GM19035 (cell line): ENCODE data around the gene ITIH3.

ENCODE experiments used
- ATAC-seq: cut with Tn5 transposase; IDR thresholded peaks from one replicate; pipeline ENCODE4 v1.9.1; 2021; ENCODE audit not compliant: unreplicated experiment

Gene ITIH3

DNA sequence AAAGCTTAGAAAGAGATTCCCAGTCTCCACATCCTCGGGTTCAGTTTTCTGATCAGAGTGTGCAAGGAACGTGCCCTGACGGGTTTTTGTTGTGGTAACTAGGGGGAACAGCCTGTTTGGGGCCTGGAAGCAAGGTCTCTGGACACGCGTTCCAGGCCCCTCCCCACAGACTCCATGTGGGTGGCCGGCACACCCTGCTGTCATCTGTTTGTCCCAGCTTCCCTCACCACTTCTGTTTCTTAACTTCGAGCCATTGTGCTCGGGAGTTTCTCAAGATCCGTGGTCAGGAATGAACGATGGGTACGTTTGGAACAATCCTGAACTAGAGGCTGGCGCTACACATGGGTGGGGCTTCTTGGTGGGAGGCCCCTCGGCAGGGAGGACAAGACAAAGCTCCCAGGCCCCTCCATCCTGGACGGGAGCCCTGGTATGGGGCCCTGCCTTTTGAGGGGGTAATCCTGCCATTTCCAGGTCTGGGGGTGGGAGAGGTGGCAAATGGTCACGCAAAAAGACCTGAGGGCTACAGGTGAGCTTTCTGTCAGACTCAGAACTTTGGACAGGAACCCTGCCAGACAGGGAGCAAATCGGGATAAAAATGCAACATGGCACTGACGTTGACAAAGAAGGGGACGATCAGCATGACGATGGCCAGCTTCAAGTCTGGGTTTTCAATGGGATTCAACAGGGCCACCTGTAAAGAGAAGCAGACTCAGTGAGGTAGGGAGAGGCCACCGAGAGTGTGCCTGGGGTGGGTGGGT, 48.7 kb downstream of the ITIH3 start:
- no peak for ATAC-seq

DNA sequence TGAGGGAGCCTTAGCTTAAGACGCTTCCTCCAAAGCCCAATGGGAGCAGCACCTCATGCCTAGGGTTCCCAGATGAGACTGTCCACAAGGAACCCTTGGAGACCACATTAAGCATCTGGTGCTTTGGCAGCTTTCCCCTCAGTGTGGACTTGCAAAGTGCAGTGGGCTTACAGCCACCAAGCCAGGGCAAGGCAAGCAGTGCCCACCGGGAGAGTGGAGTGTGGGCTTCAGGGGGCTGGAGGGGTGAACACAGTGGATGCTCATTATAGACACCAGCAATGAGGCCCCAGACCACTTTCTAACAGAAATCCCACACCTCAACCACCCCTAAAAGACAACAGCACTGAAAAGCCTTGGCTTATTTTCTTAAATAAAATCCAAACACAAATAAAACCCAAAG, 49.3 kb downstream of the ITIH3 start:
- ATAC-seq = no peak

GRCh38 chr3:52844290-52844975, 49.8 kb downstream of the ITIH3 start:
- ATAC-seq = no peak

GRCh38 chr3:52845157-52845556, 50.6 kb downstream of the ITIH3 start:
- no peak for ATAC-seq

GRCh38 chr3:52845691-52846431, 51.3 kb downstream of the ITIH3 start:
- no peak for ATAC-seq

GRCh38 chr3:52846432-52846965, 51.9 kb downstream of the ITIH3 start:
- ATAC-seq = no peak

- ATAC-seq = no peak
Measured at GRCh38 chr3:52847241-52847640, 52.6 kb downstream of the ITIH3 start.

DNA sequence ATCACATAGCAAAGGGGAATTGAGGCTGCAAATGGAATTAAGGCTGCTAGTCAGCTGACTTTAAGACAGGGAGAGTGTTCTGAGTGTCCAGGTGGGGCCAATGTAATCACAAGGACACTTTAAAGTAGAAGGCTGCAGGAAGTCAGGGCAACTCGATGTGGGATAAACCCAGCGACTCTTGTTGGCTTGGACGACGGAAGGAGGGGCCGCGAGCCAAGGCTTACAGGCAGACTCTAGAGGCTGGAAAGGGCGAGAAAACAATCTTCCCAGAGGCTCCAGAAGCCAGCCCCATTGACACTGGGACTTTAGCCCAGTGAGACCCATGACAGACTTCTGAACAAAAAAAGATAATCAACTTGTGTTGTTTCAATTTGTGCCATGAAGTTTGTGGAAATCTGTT, 53.1 kb downstream of the ITIH3 start:
- ATAC-seq = no peak

DNA sequence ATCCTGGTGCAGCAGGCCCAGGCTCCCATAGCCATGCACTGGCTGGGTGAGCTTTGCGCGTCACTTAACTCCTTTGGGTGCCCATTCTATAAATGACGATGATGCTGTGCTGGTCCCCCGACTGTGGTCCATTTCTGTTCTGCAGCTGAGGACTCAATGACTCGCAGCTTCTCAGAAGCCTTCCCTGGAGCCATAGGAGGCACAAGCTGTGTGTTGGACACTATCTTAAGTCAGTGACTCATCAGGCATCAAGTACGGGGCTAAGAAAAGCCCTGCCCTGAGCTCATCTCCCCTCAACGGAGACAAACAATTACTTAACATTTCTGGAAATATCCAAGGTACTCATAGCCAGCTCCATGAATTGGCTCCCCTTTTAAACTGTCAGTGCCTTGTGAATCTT, 54.0 kb downstream of the ITIH3 start:
- no peak for ATAC-seq

GRCh38 chr3:52849656-52850055, 55.1 kb downstream of the ITIH3 start:
- no peak for ATAC-seq

- no peak for ATAC-seq
Measured at GRCh38 chr3:52851348-52851747, 56.8 kb downstream of the ITIH3 start.

- ATAC-seq = no peak
Measured at GRCh38 chr3:52852419-52852818, 57.8 kb downstream of the ITIH3 start.

GRCh38 chr3:52854013-52854412, 59.4 kb downstream of the ITIH3 start:
- ATAC-seq = no peak

- no peak for ATAC-seq
Measured at GRCh38 chr3:52856666-52857065, 62.1 kb downstream of the ITIH3 start.

- no peak for ATAC-seq
Measured at GRCh38 chr3:52857133-52857532, 62.5 kb downstream of the ITIH3 start.

DNA sequence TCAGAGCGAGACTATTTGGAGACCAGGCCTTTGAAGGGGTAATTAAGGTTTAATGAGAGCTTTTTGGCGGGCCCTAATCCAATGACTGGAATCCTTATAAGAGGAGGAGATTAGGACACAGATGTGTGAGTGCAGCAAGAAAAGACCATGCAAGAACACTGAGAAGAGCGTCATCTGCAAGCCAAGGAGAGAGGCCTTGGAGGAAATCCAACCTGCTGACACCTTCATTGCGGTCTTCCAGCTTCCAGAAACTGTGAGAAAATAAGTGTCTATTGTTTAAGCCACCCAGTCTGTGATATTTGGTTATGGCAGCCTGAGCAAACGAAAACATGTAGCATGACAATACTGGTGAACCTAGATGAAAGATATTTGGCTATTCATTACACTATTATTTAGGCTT, 63.3 kb downstream of the ITIH3 start:
- no peak for ATAC-seq
